Frontal cortex (tissue), 4 donors: ENCODE results near the gene PLVAP. TPM values are rescaled to one million over a fixed set of nuclear protein-coding genes. Genes with fewer than 3 reads are reported as not detected.

Experiments used
- DNase-seq, 2 donors: peaks; one replicate each; pipeline ENCODE4 v3.0.0; 2012; ENCODE audit warnings: low spot score in 2 of 2
- FAIRE-seq: peaks from 2 replicates; lab custom pipeline; 2012; peaks lifted over from hg19 to GRCh38; lab: Jason Lieb, UNC
- total RNA-seq: library from RNA; depleted of rRNA; stranded (reverse); fragments of >200 nt; gene quantifications from one replicate; pipeline ENCODE4 v1.2.3, GENCODE V29; 2014
- donor health status: control.
- donor health status: control.
- donor health status: control.

Gene PLVAP
- total RNA-seq, 1 donor from 2014 or later = under 0.01 TPM

- FAIRE-seq (no peak), DNase-seq (peak; percentile 82 to 88)
These were observed 71.4 kb downstream of the PLVAP start, which contains the start of gene MRPL34 for GRCh38 chr19:17305517-17306284. Gene MRPL34, plus strand, starts transcription at chr19:17305872. Its CDS starts 21 bp downstream, at chr19:17305893.

- DNase-seq = no peak
- no peak for FAIRE-seq
These were observed 72.0 kb downstream of the PLVAP start for GRCh38 chr19:17305216-17305516.

- no peak for DNase-seq
- no peak for FAIRE-seq
These were observed 72.5 kb downstream of the PLVAP start for GRCh38 chr19:17304386-17305215.

GRCh38 chr19:17303940-17304267 is 73.2 kb downstream of the PLVAP start:
- FAIRE-seq (no peak), DNase-seq (no peak)

GRCh38 chr19:17303167-17303939 is 73.8 kb downstream of the PLVAP start, which contains the start of gene ABHD8:
Gene ABHD8, minus strand, starts transcription at chr19:17303425. Its CDS starts 1,809 bp downstream, at chr19:17301616.
- no peak for FAIRE-seq

GRCh38 chr19:17302391-17303166 is 74.6 kb downstream of the PLVAP start:
- no peak for DNase-seq

More at GRCh38 chr19:17303167-17303939, 73.8 kb downstream of the PLVAP start, which contains the start of gene ABHD8:
- peak; percentile 89 to 94 for DNase-seq

More at GRCh38 chr19:17302391-17303166, 74.6 kb downstream of the PLVAP start:
- FAIRE-seq = no peak

Other genes starting within 250 kb of the PLVAP start
- 15.1 TPM for gene USE1, start 162.0 kb downstream of the PLVAP start, total RNA-seq
- 0.82 TPM for gene OCEL1, start 151.1 kb downstream of the PLVAP start, total RNA-seq
- 9.8 TPM for gene NR2F6, start 131.4 kb downstream of the PLVAP start, total RNA-seq
- 0.82 TPM for gene USHBP1, start 112.6 kb downstream of the PLVAP start, total RNA-seq
- gene BABAM1, start 109.9 kb downstream of the PLVAP start, total RNA-seq = 66.9 TPM
- gene ANKLE1, start 95.4 kb downstream of the PLVAP start, total RNA-seq = 0.82 TPM
- gene ABHD8, start 73.9 kb downstream of the PLVAP start, total RNA-seq = 20.4 TPM
- 11.4 TPM for gene MRPL34, start 71.5 kb downstream of the PLVAP start, total RNA-seq
- 10.2 TPM for gene DDA1, start 67.8 kb downstream of the PLVAP start, total RNA-seq
- 20.0 TPM for gene ANO8, start 42.5 kb downstream of the PLVAP start, total RNA-seq
- 11.8 TPM for gene GTPBP3, start 39.8 kb downstream of the PLVAP start, total RNA-seq
- gene CCDC194, start 16.9 kb upstream of the PLVAP start, total RNA-seq = not detected
- 1.6 TPM for gene BST2, start 28.3 kb upstream of the PLVAP start, total RNA-seq
- gene MVB12A, start 42.7 kb upstream of the PLVAP start, total RNA-seq = 17.5 TPM
- gene TMEM221, start 71.3 kb upstream of the PLVAP start, total RNA-seq = 0.82 TPM
- not detected for gene NXNL1, start 83.6 kb upstream of the PLVAP start, total RNA-seq
- gene SLC27A1, start 93.2 kb upstream of the PLVAP start, total RNA-seq = 10.2 TPM
- gene PGLS, start 134.3 kb upstream of the PLVAP start, total RNA-seq = 38.3 TPM
- gene COLGALT1, start 178.3 kb upstream of the PLVAP start, total RNA-seq = 17.1 TPM